ENCODE measurements around the gene PPTC7.

PPTC7 gene

DNA sequence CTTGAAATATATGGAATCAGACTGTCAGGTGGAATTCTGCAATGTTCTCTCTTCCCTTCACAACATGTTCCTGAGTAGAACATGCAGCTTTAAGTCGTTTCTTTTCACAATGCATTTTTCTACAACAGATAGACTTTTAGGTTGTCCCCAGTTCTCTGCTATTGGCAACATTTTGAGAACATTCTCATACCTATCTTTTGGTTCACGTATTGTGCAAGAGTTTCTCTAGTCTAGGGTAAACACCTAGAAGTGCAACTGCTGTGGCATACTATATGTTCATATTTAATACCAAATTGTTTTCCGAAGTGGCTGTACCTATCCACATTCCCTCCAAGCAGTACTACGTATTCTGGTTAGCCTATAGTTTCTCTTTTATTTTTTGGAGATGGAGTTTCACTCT is 32.1 kb downstream of the PPTC7 start (continued):
- TF ChIP-seq OSR1 (CRISPR knock-in tag; IDR thresholded peaks at IDR 0.05) = no peak

DNA sequence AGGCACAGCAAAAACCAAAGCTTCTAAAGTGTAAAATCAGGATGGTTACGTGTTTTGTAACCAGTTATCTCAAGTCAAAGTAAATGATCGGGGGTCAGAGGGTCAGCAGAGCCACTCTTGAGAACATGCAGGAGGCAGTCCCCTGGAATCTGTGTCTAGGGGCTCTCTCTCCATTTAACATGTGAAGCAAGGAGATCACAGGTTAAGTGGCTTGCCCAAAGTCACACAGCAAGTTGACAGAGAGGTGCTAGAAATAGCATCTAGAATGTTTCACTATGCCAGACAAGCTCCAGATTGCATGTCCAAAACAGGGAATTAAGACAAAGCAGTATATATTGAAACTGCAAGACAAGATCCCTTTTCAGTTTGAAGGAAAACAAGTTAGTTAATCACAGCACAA is 33.4 kb downstream of the PPTC7 start:
- TF ChIP-seq ZNF565 (CRISPR knock-in tag; conservative IDR thresholded peaks at IDR 0.05; ENCODE audit: low read depth) = no peak
- TF ChIP-seq, protein P1, sequence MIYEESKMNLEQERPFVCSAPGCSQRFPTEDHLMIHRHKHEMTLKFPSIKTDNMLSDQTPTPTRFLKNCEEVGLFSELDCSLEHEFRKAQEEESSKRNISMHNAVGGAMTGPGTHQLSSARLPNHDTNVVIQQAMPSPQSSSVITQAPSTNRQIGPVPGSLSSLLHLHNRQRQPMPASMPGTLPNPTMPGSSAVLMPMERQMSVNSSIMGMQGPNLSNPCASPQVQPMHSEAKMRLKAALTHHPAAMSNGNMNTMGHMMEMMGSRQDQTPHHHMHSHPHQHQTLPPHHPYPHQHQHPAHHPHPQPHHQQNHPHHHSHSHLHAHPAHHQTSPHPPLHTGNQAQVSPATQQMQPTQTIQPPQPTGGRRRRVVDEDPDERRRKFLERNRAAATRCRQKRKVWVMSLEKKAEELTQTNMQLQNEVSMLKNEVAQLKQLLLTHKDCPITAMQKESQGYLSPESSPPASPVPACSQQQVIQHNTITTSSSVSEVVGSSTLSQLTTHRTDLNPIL (CRISPR knock-in tag; IDR thresholded peaks at IDR 0.05; ENCODE audit: low read depth) = no peak
- TF ChIP-seq, protein P2, sequence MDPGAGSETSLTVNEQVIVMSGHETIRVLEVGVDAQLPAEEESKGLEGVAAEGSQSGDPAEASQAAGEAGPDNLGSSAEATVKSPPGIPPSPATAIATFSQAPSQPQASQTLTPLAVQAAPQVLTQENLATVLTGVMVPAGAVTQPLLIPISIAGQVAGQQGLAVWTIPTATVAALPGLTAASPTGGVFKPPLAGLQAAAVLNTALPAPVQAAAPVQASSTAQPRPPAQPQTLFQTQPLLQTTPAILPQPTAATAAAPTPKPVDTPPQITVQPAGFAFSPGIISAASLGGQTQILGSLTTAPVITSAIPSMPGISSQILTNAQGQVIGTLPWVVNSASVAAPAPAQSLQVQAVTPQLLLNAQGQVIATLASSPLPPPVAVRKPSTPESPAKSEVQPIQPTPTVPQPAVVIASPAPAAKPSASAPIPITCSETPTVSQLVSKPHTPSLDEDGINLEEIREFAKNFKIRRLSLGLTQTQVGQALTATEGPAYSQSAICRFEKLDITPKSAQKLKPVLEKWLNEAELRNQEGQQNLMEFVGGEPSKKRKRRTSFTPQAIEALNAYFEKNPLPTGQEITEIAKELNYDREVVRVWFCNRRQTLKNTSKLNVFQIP (CRISPR knock-in tag; IDR thresholded peaks at IDR 0.05; ENCODE audit: borderline replicate concordance, low read depth) = no peak
- TF ChIP-seq ARNTL (CRISPR knock-in tag; IDR thresholded peaks at IDR 0.05; ENCODE audit: borderline replicate concordance, low read depth) = no peak
- TF ChIP-seq, protein P3, sequence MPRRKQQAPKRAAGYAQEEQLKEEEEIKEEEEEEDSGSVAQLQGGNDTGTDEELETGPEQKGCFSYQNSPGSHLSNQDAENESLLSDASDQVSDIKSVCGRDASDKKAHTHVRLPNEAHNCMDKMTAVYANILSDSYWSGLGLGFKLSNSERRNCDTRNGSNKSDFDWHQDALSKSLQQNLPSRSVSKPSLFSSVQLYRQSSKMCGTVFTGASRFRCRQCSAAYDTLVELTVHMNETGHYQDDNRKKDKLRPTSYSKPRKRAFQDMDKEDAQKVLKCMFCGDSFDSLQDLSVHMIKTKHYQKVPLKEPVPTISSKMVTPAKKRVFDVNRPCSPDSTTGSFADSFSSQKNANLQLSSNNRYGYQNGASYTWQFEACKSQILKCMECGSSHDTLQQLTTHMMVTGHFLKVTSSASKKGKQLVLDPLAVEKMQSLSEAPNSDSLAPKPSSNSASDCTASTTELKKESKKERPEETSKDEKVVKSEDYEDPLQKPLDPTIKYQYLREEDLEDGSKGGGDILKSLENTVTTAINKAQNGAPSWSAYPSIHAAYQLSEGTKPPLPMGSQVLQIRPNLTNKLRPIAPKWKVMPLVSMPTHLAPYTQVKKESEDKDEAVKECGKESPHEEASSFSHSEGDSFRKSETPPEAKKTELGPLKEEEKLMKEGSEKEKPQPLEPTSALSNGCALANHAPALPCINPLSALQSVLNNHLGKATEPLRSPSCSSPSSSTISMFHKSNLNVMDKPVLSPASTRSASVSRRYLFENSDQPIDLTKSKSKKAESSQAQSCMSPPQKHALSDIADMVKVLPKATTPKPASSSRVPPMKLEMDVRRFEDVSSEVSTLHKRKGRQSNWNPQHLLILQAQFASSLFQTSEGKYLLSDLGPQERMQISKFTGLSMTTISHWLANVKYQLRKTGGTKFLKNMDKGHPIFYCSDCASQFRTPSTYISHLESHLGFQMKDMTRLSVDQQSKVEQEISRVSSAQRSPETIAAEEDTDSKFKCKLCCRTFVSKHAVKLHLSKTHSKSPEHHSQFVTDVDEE (CRISPR knock-in tag; IDR thresholded peaks at IDR 0.05) = no peak
- no peak for TF ChIP-seq OSR1 (CRISPR knock-in tag; IDR thresholded peaks at IDR 0.05)
- TF ChIP-seq PPARA (CRISPR knock-in tag; IDR thresholded peaks at IDR 0.05; ENCODE audit: borderline replicate concordance) = no peak
- TF ChIP-seq ESRRG (CRISPR knock-in tag; IDR thresholded peaks at IDR 0.05) = no peak
- no peak for TF ChIP-seq BACH2 (CRISPR knock-in tag; IDR thresholded peaks at IDR 0.05; ENCODE audit: borderline replicate concordance)
- TF ChIP-seq, protein P4, sequence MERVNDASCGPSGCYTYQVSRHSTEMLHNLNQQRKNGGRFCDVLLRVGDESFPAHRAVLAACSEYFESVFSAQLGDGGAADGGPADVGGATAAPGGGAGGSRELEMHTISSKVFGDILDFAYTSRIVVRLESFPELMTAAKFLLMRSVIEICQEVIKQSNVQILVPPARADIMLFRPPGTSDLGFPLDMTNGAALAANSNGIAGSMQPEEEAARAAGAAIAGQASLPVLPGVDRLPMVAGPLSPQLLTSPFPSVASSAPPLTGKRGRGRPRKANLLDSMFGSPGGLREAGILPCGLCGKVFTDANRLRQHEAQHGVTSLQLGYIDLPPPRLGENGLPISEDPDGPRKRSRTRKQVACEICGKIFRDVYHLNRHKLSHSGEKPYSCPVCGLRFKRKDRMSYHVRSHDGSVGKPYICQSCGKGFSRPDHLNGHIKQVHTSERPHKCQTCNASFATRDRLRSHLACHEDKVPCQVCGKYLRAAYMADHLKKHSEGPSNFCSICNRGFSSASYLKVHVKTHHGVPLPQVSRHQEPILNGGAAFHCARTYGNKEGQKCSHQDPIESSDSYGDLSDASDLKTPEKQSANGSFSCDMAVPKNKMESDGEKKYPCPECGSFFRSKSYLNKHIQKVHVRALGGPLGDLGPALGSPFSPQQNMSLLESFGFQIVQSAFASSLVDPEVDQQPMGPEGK (CRISPR knock-in tag; IDR thresholded peaks at IDR 0.05; ENCODE audit: borderline replicate concordance) = no peak
- TF ChIP-seq TCF4 (CRISPR knock-in tag; IDR thresholded peaks at IDR 0.05; ENCODE audit: borderline replicate concordance) = no peak
- no peak for TF ChIP-seq ZNF70 (CRISPR knock-in tag; IDR thresholded peaks at IDR 0.05)
- no peak for TF ChIP-seq ZFP30 (CRISPR knock-in tag; IDR thresholded peaks at IDR 0.05)
- TF ChIP-seq SNAI2 (CRISPR knock-in tag; IDR thresholded peaks at IDR 0.05) = no peak
- no peak for ATAC-seq

DNA sequence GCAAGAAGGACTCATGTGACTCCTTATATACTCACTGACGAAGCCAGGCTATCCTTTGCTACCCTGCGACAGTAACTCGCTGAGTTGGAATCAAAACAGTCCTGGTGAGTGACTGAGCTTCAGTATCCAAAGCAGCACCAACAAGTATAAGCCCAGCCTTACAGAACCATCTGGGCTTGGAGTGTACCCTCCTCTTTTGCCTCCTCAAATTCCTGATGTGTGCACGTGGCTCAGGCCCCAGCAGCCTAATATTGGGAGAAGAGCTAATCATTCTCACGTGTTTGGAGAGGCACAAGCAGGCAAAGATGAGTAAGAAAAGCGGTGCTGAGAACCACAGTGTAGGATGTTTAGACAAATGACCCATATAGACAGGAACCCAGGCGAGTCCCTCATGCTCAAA is 34.4 kb downstream of the PPTC7 start:
- ATAC-seq = no peak
- TF ChIP-seq PPARA (CRISPR knock-in tag; IDR thresholded peaks at IDR 0.05; ENCODE audit: borderline replicate concordance) (no peak), OSR1 (CRISPR knock-in tag; IDR thresholded peaks at IDR 0.05) (no peak), ZFP3 (CRISPR knock-in tag; IDR thresholded peaks at IDR 0.05) (no peak), BACH2 (CRISPR knock-in tag; IDR thresholded peaks at IDR 0.05; ENCODE audit: borderline replicate concordance) (no peak), RARB (CRISPR knock-in tag; IDR thresholded peaks at IDR 0.05) (no peak), ZC3H10 (CRISPR knock-in tag; IDR thresholded peaks at IDR 0.05) (no peak), TCF4 (CRISPR knock-in tag; IDR thresholded peaks at IDR 0.05; ENCODE audit: borderline replicate concordance) (no peak), TOX (CRISPR knock-in tag; IDR thresholded peaks at IDR 0.05; ENCODE audit: borderline replicate concordance) (no peak), ARNTL (CRISPR knock-in tag; IDR thresholded peaks at IDR 0.05; ENCODE audit: borderline replicate concordance, low read depth) (no peak), ESRRG (CRISPR knock-in tag; IDR thresholded peaks at IDR 0.05) (no peak), CSDC2 (CRISPR knock-in tag; IDR thresholded peaks at IDR 0.05) (no peak)
- TF ChIP-seq, protein P2 (CRISPR knock-in tag; IDR thresholded peaks at IDR 0.05; ENCODE audit: borderline replicate concordance, low read depth) = no peak
- TF ChIP-seq, protein P3 (CRISPR knock-in tag; IDR thresholded peaks at IDR 0.05) = no peak
- TF ChIP-seq, protein P4 (CRISPR knock-in tag; IDR thresholded peaks at IDR 0.05; ENCODE audit: borderline replicate concordance) = no peak

All from SK-N-SH treated with all-trans-retinoic acid at 6 μM for 48 hours (cell line).